NT2/D1 (cell line): ENCODE results near the gene GAL3ST2.

Experiments
- SUZ12 ChIP-seq: IDR thresholded peaks from 2 replicates; pipeline ENCODE4 v1.6.1; 2011; ENCODE audit not compliant: insufficient read length, insufficient read depth; ENCODE audit errors: extremely low read depth
- YY1 ChIP-seq: IDR thresholded peaks from 2 replicates; pipeline ENCODE4 v1.6.1; 2011; ENCODE audit not compliant: insufficient read length, insufficient read depth

- TF ChIP-seq YY1 (no peak), SUZ12 (no peak)
Measured at GRCh38 chr2:241733391-241734207, 43.0 kb upstream of the GAL3ST2 start.
